ENCODE measurements around the gene FAM83D. TPM values are rescaled to one million over a fixed set of nuclear protein-coding genes. Genes with fewer than 3 reads are reported as not detected.

Gene FAM83D
- total RNA-seq, 1 experiment from 2014 or later = 48.1 TPM

GRCh38 chr20:38937000-38937399, 10.8 kb downstream of the FAM83D start:
- Histone ChIP-seq H3K23me2 (ENCODE audit: insufficient read length, low read depth, low read length, poor library complexity, severe bottlenecking) (no peaks in the 10 kb centered on the region), H4K91ac (ENCODE audit: insufficient read length, low read depth, low read length) (no peak overlapping the region), H3K4me1 (ENCODE audit: insufficient read depth, low read length) (peaks cover 3% of the 10 kb centered on the region; the same call in 1 of the 2 replicates), H3K79me1 (ENCODE audit: insufficient read depth, low read depth, low read length, poor library complexity, severe bottlenecking) (peaks cover 12% of the 10 kb centered on the region), H4K8ac (replicated peaks; ENCODE audit: insufficient read length, low read depth, low read length) (no peak overlapping the region), H3K56ac (ENCODE audit: insufficient read length, low read depth, low read length) (no peak overlapping the region), H2AFZ (ENCODE audit: low read length) (no peak overlapping the region), H3K4ac (ENCODE audit: low read depth, low read length) (no peak overlapping the region), H3K79me2 (ENCODE audit: insufficient read depth, low read length) (peaks cover 42% of the 10 kb centered on the region; the same call in 1 of the 2 replicates), H3K23ac (ENCODE audit: insufficient read length, low read depth, low read length) (no peak overlapping the region), H2BK15ac (ENCODE audit: low read depth, low read length) (no peak overlapping the region), H3T11ph (ENCODE audit: low read length) (no peak overlapping the region), H2AK5ac (ENCODE audit: insufficient read length, low read length) (no peak overlapping the region), H3K4me2 (ENCODE audit: insufficient read depth, insufficient read length, low read length) (no peak overlapping the region), H3K18ac (ENCODE audit: insufficient read length, low read depth, low read length) (no peak overlapping the region), H3K14ac (ENCODE audit: insufficient read depth, low read length) (no peak overlapping the region; the same call in 1 of the 2 replicates), H3K27ac (ENCODE audit: insufficient read length, low read depth, low read length) (no peak overlapping the region), H2BK120ac (ENCODE audit: low read depth, low read length, poor library complexity, severe bottlenecking) (no peak overlapping the region), H2BK20ac (ENCODE audit: low read depth, low read length, poor library complexity, severe bottlenecking) (no peak overlapping the region), H3K27me3 (ENCODE audit: insufficient read depth, low read length) (no peaks in the 10 kb centered on the region), H2BK12ac (ENCODE audit: insufficient read length, low read depth, low read length) (no peak overlapping the region), H2BK5ac (ENCODE audit: insufficient read length, low read length) (no peak overlapping the region), H3K9ac (ENCODE audit: extremely low read depth, insufficient read length, low read length) (no peak overlapping the region), H4K20me1 (ENCODE audit: control insufficient read depth, insufficient read depth, insufficient read length) (no peaks in the 10 kb centered on the region), H4K5ac (ENCODE audit: insufficient read length, low read depth, low read length) (no peak overlapping the region), H3K9me3 (ENCODE audit: control insufficient read depth, low read depth, low read length) (no peaks in the 10 kb centered on the region)
- TF ChIP-seq CTCF (conservative IDR thresholded peaks at IDR 0.05) = no peak
- peaks cover 22 to 57% (median 48%) of the 10 kb centered on the region in 3 experiments; a peak in 6 of 7 replicates for H3K36me3 Mint-ChIP-seq (ENCODE audit: insufficient read depth in 1 of 3, low read depth in 3 of 3)
- H3K9me3 Mint-ChIP-seq = no peaks in the 10 kb centered on the region
- peaks cover 24 to 30% of the 10 kb centered on the region in 2 experiments for H3K4me1 Mint-ChIP-seq
- peak overlapping the region in 1 of 3 experiments; percentile 26; a peak in 1 of 7 replicates for H3K27ac Mint-ChIP-seq
- no CpG with 5 or more reads among the region's 5 CpGs for WGBS (ENCODE audit: extremely low coverage, insufficient read length, low lambda C conversion rate)
- no peak overlapping the region for H3K4me3 Mint-ChIP-seq
- no peak for DNase-seq
- H3K27me3 Mint-ChIP-seq (ENCODE audit: low read depth) = no peaks in the 10 kb centered on the region
